PC-9 (cell line): ENCODE data around the gene AP3S1. TPM values are rescaled to one million over a fixed set of nuclear protein-coding genes. Genes with fewer than 3 reads are reported as not detected.

ENCODE experiments used
- BruUV-seq: library from RNA; stranded (reverse); fragments of 400-500 nt; replicated peaks from 2 replicates; lab custom pipeline; 2021; lab: Mats Ljungman, UMichigan
- CTCF ChIA-PET: fragments of 300-600 bp; sonication (Branson Sonifier 250); formaldehyde crosslinking; loops from one replicate; lab custom pipeline; 2022; ENCODE audit warnings: antibody characterized with exemption; lab: Charles Lee
- POLR2A ChIA-PET: fragments of 300-600 bp; sonication (Branson Sonifier 250); formaldehyde crosslinking; loops from one replicate; lab custom pipeline; 2022; ENCODE audit warnings: antibody characterized with exemption; ENCODE audit not compliant: unreplicated experiment; lab: Charles Lee
- DNase-seq, 2 experiments: peaks; one replicate each; pipeline versions ENCODE4 v3.0.0 to v3.0.0-alpha.2; 2015 to 2022; ENCODE audit warnings: mixed read lengths in 1 of 2
- H2AFZ ChIP-seq: fragments of 200-600 bp; sonication (generic); 2 replicates; pipeline ENCODE4 v1.8.1; 2017; ENCODE audit warnings: antibody characterized with exemption
- H3F3A ChIP-seq: fragments of 200-600 bp; sonication (generic); 2 replicates; pipeline ENCODE4 v1.8.1; 2017; ENCODE audit warnings: antibody characterized with exemption, mild to moderate bottlenecking, low read depth; ENCODE audit not compliant: insufficient read depth
- H3K27ac ChIP-seq: fragments of 200-600 bp; sonication (generic); 2 replicates; pipeline ENCODE4 v1.6.1; 2016; ENCODE audit warnings: mixed run types
- H3K27me3 ChIP-seq: fragments of 200-600 bp; sonication (generic); 2 replicates; pipeline ENCODE4 v1.6.1; 2016; ENCODE audit warnings: low read depth, mixed run types; ENCODE audit not compliant: insufficient read depth
- H3K36me3 ChIP-seq: fragments of 200-600 bp; sonication (generic); 2 replicates; pipeline ENCODE4 v1.6.1; 2016; ENCODE audit warnings: low read depth, mixed run types
- H3K4me1 ChIP-seq: fragments of 200-600 bp; sonication (generic); replicated peaks from 2 replicates; pipeline ENCODE4 v1.6.1; 2016; ENCODE audit warnings: mixed run types; ENCODE audit not compliant: insufficient read depth
- H3K4me2 ChIP-seq: fragments of 200-600 bp; sonication (generic); 2 replicates; pipeline ENCODE4 v1.6.1; 2017; ENCODE audit warnings: mixed run types
- H3K4me3 ChIP-seq: fragments of 200-600 bp; sonication (generic); 2 replicates; pipeline ENCODE4 v1.6.1; 2016; ENCODE audit warnings: mixed run types
- H3K79me2 ChIP-seq: fragments of 200-600 bp; sonication (generic); 2 replicates; pipeline ENCODE4 v1.6.1; 2017; ENCODE audit warnings: low read depth, mixed run types
- H3K9me2 ChIP-seq: fragments of 200-600 bp; sonication (generic); 2 replicates; pipeline ENCODE4 v1.8.1; 2017; ENCODE audit warnings: mild to moderate bottlenecking; ENCODE audit not compliant: insufficient read depth
- H3K9me3 ChIP-seq: fragments of 200-600 bp; sonication (generic); 2 replicates; pipeline ENCODE4 v1.8.1; 2016; ENCODE audit warnings: low read depth; ENCODE audit not compliant: insufficient read depth
- H4K20me1 ChIP-seq: fragments of 200-600 bp; sonication (generic); 2 replicates; pipeline ENCODE4 v1.8.1; 2017; ENCODE audit not compliant: insufficient read depth
- CTCF ChIP-seq: fragments of 200-600 bp; sonication (generic); conservative IDR thresholded peaks from 2 replicates; pipeline ENCODE4 v1.6.1; 2017; ENCODE audit warnings: mixed run types, antibody characterized with exemption, mild to moderate bottlenecking, moderate library complexity
- EZH2 ChIP-seq: fragments of 200-600 bp; sonication (generic); IDR thresholded peaks from 2 replicates; pipeline ENCODE4 v1.8.0; 2017; ENCODE audit warnings: antibody characterized with exemption, low read depth
- intact Hi-C: fragments of 100-400 bp; cut with micrococcal nuclease; formaldehyde crosslinking; loops from one replicate; pipeline ENCODE4 v1.10.0; 2022; ENCODE audit not compliant: unreplicated experiment
- total RNA-seq: library from RNA; stranded (reverse); gene quantifications from 2 replicates; pipeline ENCODE4 v1.2.3, GENCODE V29; 2021

Gene AP3S1
- total RNA-seq, 1 experiment from 2014 or later, result 49.1 TPM

- H3K27ac ChIP-seq, result no peak overlapping the region
- no peak overlapping the region for H3K4me2 ChIP-seq
- H3F3A ChIP-seq, result peaks cover 21% of the 10 kb centered on the region; the same call in 1 of the 2 replicates
- no peaks in the 10 kb centered on the region for H3K27me3 ChIP-seq
- H3K9me2 ChIP-seq, result no peaks in the 10 kb centered on the region
- intact Hi-C loops, result no loop called here
- H4K20me1 ChIP-seq, result 0 out of 2 replicates have a peak, but pooled peaks cover 3% of the 10 kb centered on the region
- H3K79me2 ChIP-seq, result no peaks in the 10 kb centered on the region
- H2AFZ ChIP-seq, result no peak overlapping the region
- POLR2A ChIA-PET, result no interaction called here
- peaks cover 28% of the 10 kb centered on the region; the same call in 1 of the 2 replicates for H3K36me3 ChIP-seq
- no peaks in the 10 kb centered on the region for H3K9me3 ChIP-seq
- DNase-seq, result no peak
- CTCF ChIA-PET, result interaction anchor here (0.6 kb wide), 1 partner anchor 195 kb away, joined by 3 read pairs; no protein-coding TSS in a partner anchor
- H3K4me1 ChIP-seq, result no peaks in the 10 kb centered on the region
- no TSS peak for BruUV-seq
- TF ChIP-seq CTCF (no peak), EZH2 (no peak)
- H3K4me3 ChIP-seq, result no peak overlapping the region
These were observed 11.8 kb upstream of the AP3S1 start for GRCh38 chr5:115829913-115830312.

- H2AFZ ChIP-seq, result no peak overlapping the region
- no peaks in the 10 kb centered on the region for H3K4me1 ChIP-seq
- H3K9me2 ChIP-seq, result no peaks in the 10 kb centered on the region
- H3K27me3 ChIP-seq, result no peaks in the 10 kb centered on the region
- no peaks in the 10 kb centered on the region for H3K79me2 ChIP-seq
- no peak overlapping the region for H3K27ac ChIP-seq
- ChIA-PET POLR2A (no interaction called here), CTCF (no interaction called here)
- 0 out of 2 replicates have a peak, but pooled peaks cover 3% of the 10 kb centered on the region for H4K20me1 ChIP-seq
- no peak overlapping the region for H3K4me2 ChIP-seq
- peak in 1 of 2 experiments; percentile 12 for DNase-seq
- H3K4me3 ChIP-seq, result no peak overlapping the region
- peaks cover 35% of the 10 kb centered on the region for H3K36me3 ChIP-seq
- intact Hi-C loops, result loop anchor here (1.0 kb wide), 1 partner anchor 197 kb away; no protein-coding TSS in a partner anchor
- BruUV-seq, result no TSS peak
- H3K9me3 ChIP-seq, result no peaks in the 10 kb centered on the region
- TF ChIP-seq CTCF (peak; percentile 82), EZH2 (no peak)
- H3F3A ChIP-seq, result peaks cover 30% of the 10 kb centered on the region; the same call in 1 of the 2 replicates
These were observed 10.5 kb upstream of the AP3S1 start for GRCh38 chr5:115831163-115831768.

GRCh38 chr5:115835481-115835880 lies 6.3 kb upstream of the AP3S1 start:
- peaks cover 15% of the 10 kb centered on the region for H4K20me1 ChIP-seq
- peaks cover 30% of the 10 kb centered on the region; the same call in 1 of the 2 replicates for H3F3A ChIP-seq
- TF ChIP-seq CTCF (no peak), EZH2 (no peak)
- no peak for DNase-seq
- peaks cover 33% of the 10 kb centered on the region for H3K79me2 ChIP-seq
- POLR2A ChIA-PET, result interaction anchor here (0.6 kb wide), 2 partner anchors 35 to 202 kb away, joined by 3 to 5 read pairs; no protein-coding TSS in a partner anchor
- no TSS peak for BruUV-seq
- H3K27me3 ChIP-seq, result no peaks in the 10 kb centered on the region
- no peaks in the 10 kb centered on the region for H3K9me2 ChIP-seq
- H3K9me3 ChIP-seq, result no peaks in the 10 kb centered on the region
- CTCF ChIA-PET, result no interaction called here
- intact Hi-C loops, result no loop called here
- H3K36me3 ChIP-seq, result peaks cover 35% of the 10 kb centered on the region
- H3K4me1 ChIP-seq, result peaks cover 22% of the 10 kb centered on the region
- no peak overlapping the region for H3K27ac ChIP-seq
- no peak overlapping the region for H2AFZ ChIP-seq
- H3K4me2 ChIP-seq, result no peak overlapping the region
- H3K4me3 ChIP-seq, result no peak overlapping the region
